GM18520 (cell line): ENCODE results near the gene MYL12A.
A peak's percentile ranks its signal among the peaks of the same experiment; 100 is the strongest.

Source experiments
- ATAC-seq: cut with Tn5 transposase; IDR thresholded peaks from one replicate; pipeline ENCODE4 v1.9.1; 2021; ENCODE audit not compliant: unreplicated experiment

The MYL12A gene

DNA sequence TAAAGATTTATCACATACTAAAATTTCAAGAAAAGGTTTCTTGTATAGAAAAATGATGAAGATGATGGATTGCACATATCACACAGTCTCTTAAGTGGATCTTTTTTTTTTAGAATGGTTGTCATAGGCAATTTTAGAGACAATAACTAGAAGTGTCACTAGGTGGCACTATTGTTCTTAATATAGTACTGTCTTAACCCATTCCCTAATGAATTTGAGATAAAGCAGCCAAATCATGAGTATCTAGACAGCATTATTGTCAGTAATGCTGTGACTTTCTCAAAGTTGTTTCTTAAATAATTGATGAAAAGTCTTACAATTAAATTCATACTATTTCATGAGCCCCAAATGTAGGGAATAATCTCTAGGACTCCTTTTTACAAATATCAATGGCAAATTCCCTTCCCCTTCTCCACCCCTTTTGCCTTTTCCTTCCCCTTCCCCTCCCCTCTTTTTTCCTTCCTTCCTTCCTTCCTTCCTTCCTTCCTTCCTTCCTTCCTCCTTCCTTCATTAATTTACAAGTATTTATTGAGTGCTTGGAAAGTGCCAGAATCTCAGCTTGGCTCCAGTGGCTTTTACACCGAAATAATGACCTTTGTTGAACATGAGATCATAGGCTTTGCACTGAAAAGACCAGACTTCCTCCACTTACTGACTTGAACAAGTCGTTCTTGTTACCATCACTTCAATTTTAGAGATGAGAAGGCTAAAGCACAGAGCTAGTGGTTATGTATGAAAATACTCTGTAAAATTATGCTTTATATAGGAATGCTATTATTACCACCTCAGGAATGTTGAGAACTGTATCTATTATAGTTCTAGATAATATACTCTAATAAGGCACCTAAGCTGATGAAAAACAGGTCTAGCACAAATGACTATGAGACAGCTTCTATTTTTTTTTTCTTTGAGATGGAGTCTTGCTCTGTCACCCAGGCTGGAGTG is 34.1 kb downstream of the MYL12A start:
- peak; percentile 50 for ATAC-seq

- ATAC-seq: no peak
These were observed 35.8 kb downstream of the MYL12A start for GRCh38 chr18:3283253-3283863.

DNA sequence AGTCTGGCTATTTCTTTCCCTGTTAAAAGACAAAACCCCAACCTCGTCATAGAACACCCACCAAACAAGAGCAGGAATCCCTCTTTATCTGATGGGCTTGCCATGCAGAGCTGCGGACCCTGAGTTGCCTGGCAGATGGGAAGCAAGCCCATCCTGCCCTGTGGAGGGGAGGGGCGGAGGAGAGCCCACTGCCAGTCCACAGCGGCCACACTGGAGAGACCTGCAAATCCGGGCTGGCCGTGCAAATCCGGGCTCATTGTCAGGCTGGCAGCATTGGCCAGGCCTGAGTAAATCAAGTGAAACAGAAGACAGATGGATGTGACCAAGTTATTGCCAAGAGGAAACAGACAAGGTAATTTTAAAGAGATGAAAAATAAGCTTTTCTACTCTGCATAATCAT is 36.3 kb downstream of the MYL12A start:
- ATAC-seq: no peak

DNA sequence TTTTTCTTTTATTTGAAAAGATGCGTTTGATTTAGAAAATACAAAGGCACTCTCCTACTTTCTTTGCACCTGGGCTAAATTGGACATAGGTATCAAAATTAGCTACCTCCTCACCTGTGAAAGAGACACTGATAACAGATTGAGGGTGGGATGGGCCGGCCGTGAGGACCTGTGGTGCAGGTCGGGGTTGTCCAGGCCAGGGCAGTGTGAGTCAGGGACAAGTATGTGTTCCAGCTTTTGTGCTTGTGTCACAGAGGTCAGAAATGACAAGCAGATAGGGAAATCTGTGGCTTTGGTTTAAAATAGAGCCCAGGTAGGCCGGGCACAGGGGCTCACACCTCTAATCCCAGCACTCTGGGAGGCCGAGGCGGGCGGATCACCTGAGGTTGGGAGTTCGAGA is 36.9 kb downstream of the MYL12A start:
- ATAC-seq: no peak

GRCh38 chr18:3286159-3286558 is 38.6 kb downstream of the MYL12A start:
- ATAC-seq: no peak

GRCh38 chr18:3293196-3293951 is 45.8 kb downstream of the MYL12A start:
- no peak for ATAC-seq

DNA sequence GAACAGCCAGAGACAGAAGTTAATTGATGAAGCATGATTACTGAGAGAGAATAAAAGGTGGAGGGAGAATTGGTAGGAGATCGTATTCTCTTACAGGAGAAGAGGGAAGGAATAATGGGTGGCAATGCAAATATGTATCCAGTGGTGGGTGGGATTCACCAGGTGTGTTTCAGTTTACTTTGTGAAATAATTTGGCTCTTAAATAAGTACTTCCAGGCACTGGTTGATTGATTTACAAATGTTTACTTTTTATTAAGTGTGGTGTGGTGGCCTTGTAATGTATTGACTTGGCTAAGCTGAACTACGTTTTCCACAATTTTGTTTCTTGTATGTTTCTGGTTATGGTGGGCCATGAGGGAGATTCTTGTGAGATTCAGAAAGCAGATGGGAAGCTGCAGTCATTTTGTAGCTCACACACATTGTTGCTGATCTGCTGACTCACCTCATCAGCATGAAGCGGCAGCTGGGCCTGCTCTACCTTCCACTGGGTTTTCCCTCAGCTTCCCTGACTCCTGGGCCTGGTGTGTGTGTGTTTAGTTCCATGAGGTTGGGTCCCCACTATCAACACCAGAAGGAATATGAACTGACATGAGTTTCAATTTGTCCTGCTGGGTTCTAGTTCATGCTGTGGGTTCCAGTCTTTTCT is 47.0 kb downstream of the MYL12A start:
- no peak for ATAC-seq

DNA sequence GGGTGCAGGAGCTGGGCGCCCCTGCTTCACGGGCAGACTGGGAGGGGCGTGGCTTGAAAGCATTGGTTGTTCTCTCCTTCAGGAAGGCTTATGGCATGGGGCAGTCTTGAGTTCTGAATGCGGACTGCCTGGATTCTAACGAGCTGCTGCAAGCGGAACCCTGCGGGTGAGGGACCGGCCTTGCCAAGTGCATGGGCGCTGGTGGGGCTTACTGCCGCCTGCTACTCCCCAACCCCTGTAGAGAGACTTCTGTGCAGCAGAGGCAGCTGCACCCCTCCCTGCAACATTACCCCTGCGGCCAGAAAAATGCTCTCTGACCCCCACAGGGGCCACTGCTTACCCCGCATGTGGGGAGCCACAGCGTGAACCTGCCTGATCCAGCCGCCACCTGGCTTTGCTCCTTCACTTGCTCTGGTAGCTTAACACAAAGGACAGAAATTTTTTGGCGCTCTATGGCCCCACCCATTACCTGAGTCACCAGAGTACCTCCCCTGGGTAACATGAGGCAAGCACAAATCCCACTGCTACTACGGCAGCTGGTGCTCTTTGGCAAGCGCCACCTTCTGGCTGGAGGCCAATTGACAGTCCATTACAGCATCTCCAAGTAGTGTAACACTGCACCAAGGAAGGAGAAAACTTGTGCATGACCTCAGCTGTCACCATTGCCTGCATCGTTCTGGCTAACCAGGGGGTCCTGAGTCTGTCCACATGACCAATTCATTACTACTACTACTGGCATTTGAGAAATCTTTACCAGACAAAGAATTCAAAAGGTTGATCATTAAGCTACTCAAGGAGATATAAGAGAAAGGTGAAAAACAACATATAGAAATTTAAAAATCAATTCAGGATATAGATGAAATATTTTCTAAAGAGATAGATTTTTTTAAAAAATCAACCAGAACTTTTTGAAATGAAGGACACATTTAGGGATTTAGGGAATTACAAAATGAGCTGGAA is 49.7 kb downstream of the MYL12A start:
- peak; percentile 100 for ATAC-seq

- ATAC-seq: peak; percentile 11
These were observed 57.2 kb downstream of the MYL12A start for GRCh38 chr18:3304832-3305231.

DNA sequence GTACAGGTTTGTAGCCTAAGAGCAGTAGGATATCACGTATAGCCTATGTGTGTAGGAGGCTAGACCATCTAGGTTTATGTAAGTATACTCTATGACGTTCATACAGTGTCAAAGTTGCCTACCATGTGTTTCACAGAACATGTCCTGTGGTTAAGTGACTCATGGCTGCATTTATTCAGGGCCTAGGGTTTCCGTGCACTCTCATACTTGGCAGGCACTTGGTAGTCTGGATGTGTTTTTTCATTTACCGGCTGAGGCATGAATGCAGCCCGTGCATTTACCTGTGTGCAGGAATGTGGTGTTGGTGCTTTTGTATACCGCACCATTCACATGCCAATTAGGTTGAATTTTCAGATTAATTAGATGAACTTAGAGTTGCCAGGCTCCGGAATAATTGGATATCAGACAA is 57.8 kb downstream of the MYL12A start:
- ATAC-seq: peak; percentile 91
